Adrenal gland (tissue), 12 donors: ENCODE data around the gene ANO4. TPM values are rescaled to one million over a fixed set of nuclear protein-coding genes. Genes with fewer than 3 reads are reported as not detected.

Source experiments
- DNase-seq, 7 donors: peaks; one replicate each; pipeline ENCODE4 v3.0.0-alpha.2; 2019 to 2020
- H3K27ac ChIP-seq, 5 donors: fragments of 200-600 bp; sonication (generic) in 4 of 5; 1 replicate in 3 of 5; 2 replicates in 2 of 5; pipeline versions ENCODE4 v1.5.1 to v1.8.0; 2016 to 2020; ENCODE audit warnings: mild to moderate bottlenecking in 1 of 5
- H3K27me3 ChIP-seq: fragments of 200-600 bp; 2 replicates; pipeline ENCODE4 v1.8.0; 2021
- H3K36me3 ChIP-seq, 2 donors: fragments of 200-600 bp; replicated peaks in 1 of 2; 1 replicate in 1 of 2; 2 replicates in 1 of 2; pipeline versions ENCODE4 v1.5.1 to v1.8.0; 2018 to 2022
- H3K4me1 ChIP-seq, 2 donors: fragments of 200-600 bp; replicated peaks in 1 of 2; 1 replicate in 1 of 2; 2 replicates in 1 of 2; pipeline versions ENCODE4 v1.5.1 to v1.8.0; 2018 to 2021
- H3K4me3 ChIP-seq, 4 donors: fragments of 200-600 bp; sonication (generic) in 3 of 4; one replicate each; pipeline ENCODE4 v1.5.1; 2016 to 2018
- H3K9me3 ChIP-seq, 3 donors: fragments of 200-600 bp; sonication (generic) in 1 of 3; replicated peaks in 1 of 3; 1 replicate in 2 of 3; 2 replicates in 1 of 3; pipeline versions ENCODE4 v1.5.1 to v1.8.0; 2016 to 2021
- CTCF ChIP-seq, 6 experiments: fragments of 450-650 bp in 4 of 6; fragments of 200-600 bp in 2 of 6; sonication (generic) in 1 of 6; IDR thresholded peaks; 1 replicate in 5 of 6; 2 replicates in 1 of 6; pipeline versions ENCODE4 v1.5.1 to v1.8.0; 2016 to 2021; ENCODE audit warnings: antibody characterized with exemption in 6 of 6, mild to moderate bottlenecking in 2 of 6, moderate library complexity in 1 of 6
- POLR2A ChIP-seq, 2 donors: fragments of 450-650 bp; IDR thresholded peaks; one replicate each; pipeline ENCODE4 v1.6.1; 2017; ENCODE audit warnings: antibody characterized with exemption in 2 of 2, mild to moderate bottlenecking in 2 of 2, moderate library complexity in 1 of 2
- WGBS, 4 donors: extraction: QIAGEN DNeasy Blood & Tissue Kit in 2 of 4; methylation state at CpG; one replicate each; pipeline versions ENCODE4 v1.1.5 to v1.1.7; 2013 to 2017; 5-methylcytosine and 5-hydroxymethylcytosine counted together
- intact Hi-C, 2 donors: fragments of 100-400 bp; cut with DNase I; formaldehyde crosslinking; loops; one replicate each; pipeline versions ENCODE4 v1.14.1 to v1.15.0; 2022 to 2023
- polyA plus RNA-seq, 3 donors: library from polyadenylated mRNA; stranded (reverse); fragments of 200-250 nt in 2 of 3; fragments of 350-450 nt in 1 of 3; fragmentation: Illumina TruSeq in 1 of 3; extraction: RNeasy Lipid Tissue Mini Kit (QIAGEN cat#74804) in 1 of 3; gene quantifications; one replicate each; pipeline ENCODE4 v1.2.3, GENCODE V29; 2013 to 2014
- total RNA-seq, 9 donors: library from RNA; depleted of rRNA in 4 of 9; stranded (reverse); fragments of >200 nt in 4 of 9; fragments of 120-200 nt in 1 of 9; fragmentation: NEBNext Ultra II Directional in 1 of 9; extraction: Animal tissue kit (Norgen Biotek cat#: 25700) in 1 of 9; gene quantifications; one replicate each; pipeline versions ENCODE4 v1.1.0 to v1.2.4, GENCODE V29; 2013 to 2023
- donor health status: healthy with polysubstance abuse.
- donor health status: Bipolar disorder and iron deficiency.
- donor health status: DM: yes; HTN: yes; CAD: no.
- donor health status: DM: no; HTN: no; CAD: no.
- donor health status: DM: no; HTN: no; CAD: no.
- donor health status: DM: yes; HTN: yes; CAD: no.

ANO4 gene
- total and polyA plus RNA-seq, 12 donors: 5.6 to 37.4 (median 10.2) TPM

GRCh38 chr12:101044512-101045059 lies 250.0 kb downstream of the ANO4 start:
- WGBS, 4 donors: 75 to 85% (median 80%) methylated on average over 2 of the region's 2 CpGs; no CpG with 5 or more reads in 1 of the 4 donors
- Histone ChIP-seq H3K27ac (peak overlapping the region in 2 of 5 donors; percentile 42 to 83), H3K36me3 (no peaks in the 10 kb centered on the region), H3K9me3 (no peaks in the 10 kb centered on the region), H3K4me1 (peaks cover 0 to 17% of the 10 kb centered on the region in 2 donors), H3K27me3 (no peaks in the 10 kb centered on the region), H3K4me3 (no peak overlapping the region)
- TF ChIP-seq CTCF (IDR thresholded peaks at IDR 0.05) (no peak), POLR2A (IDR thresholded peaks at IDR 0.05) (no peak)
- no peak for DNase-seq
- intact Hi-C loops: no loop called here

- H3K27me3 ChIP-seq: no peaks in the 10 kb centered on the region
- WGBS, 4 donors: 37 to 46% (median 38%) methylated on average over 7 of the region's 7 CpGs
- peaks cover 0 to 17% of the 10 kb centered on the region in 2 donors for H3K4me1 ChIP-seq
- intact Hi-C loops: no loop called here
- no peak for TF ChIP-seq CTCF (IDR thresholded peaks at IDR 0.05)
- no peak overlapping the region for H3K4me3 ChIP-seq
- H3K27ac ChIP-seq: peak overlapping the region in 4 of 5 donors; percentile 44 to 87 (median 70)
- no peaks in the 10 kb centered on the region for H3K36me3 ChIP-seq
- H3K9me3 ChIP-seq: no peaks in the 10 kb centered on the region
- peak; percentile 45 to 80 (median 65) for DNase-seq
Measured at GRCh38 chr12:101045486-101046464, 251.2 kb downstream of the ANO4 start.

- peaks cover 4 to 20% of the 10 kb centered on the region in 2 donors for H3K4me1 ChIP-seq
- no peak overlapping the region for H3K27ac ChIP-seq
- TF ChIP-seq POLR2A (IDR thresholded peaks at IDR 0.05): no peak
- TF ChIP-seq CTCF (IDR thresholded peaks at IDR 0.05): no peak
- H3K36me3 ChIP-seq: no peaks in the 10 kb centered on the region
- DNase-seq: no peak
- H3K4me3 ChIP-seq: no peak overlapping the region
- intact Hi-C loops: no loop called here
- WGBS, 4 donors: 84 to 92% (median 87%) methylated on average over 1 of the region's 1 CpG
- H3K27me3 ChIP-seq: no peaks in the 10 kb centered on the region
- no peaks in the 10 kb centered on the region for H3K9me3 ChIP-seq
Measured at GRCh38 chr12:101047652-101048051, 253.1 kb downstream of the ANO4 start.

- 0% methylated on average over 1 of the region's 1 CpG for WGBS, 4 donors
- Histone ChIP-seq H3K27ac (no peak overlapping the region), H3K27me3 (no peaks in the 10 kb centered on the region), H3K9me3 (no peaks in the 10 kb centered on the region), H3K4me1 (peaks cover 4 to 8% of the 10 kb centered on the region in 2 donors), H3K4me3 (no peak overlapping the region), H3K36me3 (no peaks in the 10 kb centered on the region)
- no peak for DNase-seq
- no peak for TF ChIP-seq POLR2A (IDR thresholded peaks at IDR 0.05)
- TF ChIP-seq CTCF (IDR thresholded peaks at IDR 0.05): no peak
- intact Hi-C loops: no loop called here
Measured at GRCh38 chr12:101050631-101051030, 256.1 kb downstream of the ANO4 start.
